Panc1 (cell line): ENCODE results near the gene SPRYD3. TPM values are rescaled to one million over a fixed set of nuclear protein-coding genes. Genes with fewer than 3 reads are reported as not detected.

Experiments used
- ATAC-seq: fragments of 200-7000 bp; cut with Tn5 transposase; 2 replicates; pipeline ENCODE4 v1.9.1; 2020; ENCODE audit warnings: mild to moderate bottlenecking, moderate library complexity
- BruUV-seq: library from RNA; stranded (reverse); fragments of 400-500 nt; replicated peaks from 2 replicates; lab custom pipeline; 2021; lab: Mats Ljungman, UMichigan
- CTCF ChIA-PET: fragments of 300-600 bp; sonication (Branson Sonifier 250); formaldehyde crosslinking; loops from one replicate; lab custom pipeline; 2022; ENCODE audit warnings: antibody characterized with exemption; lab: Charles Lee
- POLR2A ChIA-PET: fragments of 300-600 bp; sonication (Branson Sonifier 250); formaldehyde crosslinking; loops from one replicate; lab custom pipeline; 2022; ENCODE audit warnings: antibody characterized with exemption; lab: Charles Lee
- DNase-seq: peaks from one replicate; pipeline ENCODE4 v3.0.0-alpha.2; 2010; ENCODE audit warnings: low read depth, low spot score
- H3K27ac ChIP-seq: 2 replicates; pipeline ENCODE4 v1.5.1; 2011; ENCODE audit warnings: mild to moderate bottlenecking, low read length, inconsistent platforms
- H3K27me3 ChIP-seq: fragments of 200-500 bp; sonication (Bioruptor generic); 2 replicates; pipeline ENCODE4 v1.6.0; 2014; ENCODE audit warnings: low read length, inconsistent platforms; ENCODE audit not compliant: control insufficient read depth, insufficient read depth
- H3K36me3 ChIP-seq: fragments of 200-500 bp; sonication (Bioruptor generic); 2 replicates; pipeline ENCODE4 v1.5.1; 2014; ENCODE audit warnings: inconsistent platforms, mild to moderate bottlenecking, low read length, moderate library complexity; ENCODE audit not compliant: control insufficient read depth, insufficient read depth
- H3K4me1 ChIP-seq: 2 replicates; pipeline ENCODE4 v1.5.1; 2011; ENCODE audit warnings: inconsistent platforms, mild to moderate bottlenecking, low read length, moderate library complexity; ENCODE audit not compliant: control insufficient read depth, insufficient read depth
- H3K4me3 ChIP-seq, 2 experiments: 2 replicates each; pipeline ENCODE4 v1.5.1; 2011 to 2012; ENCODE audit warnings: low read depth in 2 of 2, low read length in 2 of 2, mild to moderate bottlenecking in 2 of 2, inconsistent platforms in 1 of 2, moderate library complexity in 1 of 2
- H3K9me3 ChIP-seq: fragments of 200-500 bp; sonication (Bioruptor generic); 2 replicates; pipeline ENCODE4 v1.5.1; 2014; ENCODE audit warnings: low read depth, mild to moderate bottlenecking, inconsistent platforms, low read length, moderate library complexity; ENCODE audit not compliant: control insufficient read depth, insufficient read depth
- CTCF ChIP-seq: fragments of 450-650 bp; IDR thresholded peaks from 2 replicates; pipeline ENCODE4 v1.5.1; 2017; ENCODE audit warnings: mild to moderate bottlenecking
- POLR2AphosphoS5 ChIP-seq: IDR thresholded peaks from 2 replicates; pipeline ENCODE4 v1.6.1; 2012; ENCODE audit warnings: mild to moderate bottlenecking, low read depth, low read length, moderate library complexity
- REST ChIP-seq, 2 experiments: IDR thresholded peaks; 2 replicates each; pipeline ENCODE4 v1.6.1; 2011 to 2012; ENCODE audit warnings: low read depth in 2 of 2, control low read depth in 1 of 2, low read length in 1 of 2, mild to moderate bottlenecking in 1 of 2, moderate library complexity in 1 of 2; ENCODE audit not compliant: insufficient read depth in 1 of 2
- SIN3A ChIP-seq: IDR thresholded peaks from 2 replicates; pipeline ENCODE4 v1.6.1; 2012; ENCODE audit warnings: low read depth, mild to moderate bottlenecking, low read length, moderate library complexity, borderline replicate concordance; ENCODE audit not compliant: insufficient read depth
- TCF7L2 ChIP-seq: IDR thresholded peaks from 2 replicates; pipeline ENCODE4 v1.6.1; 2011; ENCODE audit warnings: mild to moderate bottlenecking, low read depth, low read length, inconsistent platforms
- in situ Hi-C: cut with HindIII; loops from 2 replicates; pipeline ENCODE4 v1.10.0; 2016; ENCODE audit warnings: low sequenced_read_pairs, low pct_unique_long_range_greater_than_20kb
- intact Hi-C: fragments of 100-400 bp; cut with micrococcal nuclease; formaldehyde crosslinking; loops from one replicate; pipeline ENCODE4 v1.10.0; 2022; ENCODE audit not compliant: unreplicated experiment
- total RNA-seq: library from RNA; stranded (reverse); gene quantifications from one replicate; pipeline ENCODE4 v1.2.1, GENCODE V29; 2021; ENCODE audit not compliant: unreplicated experiment

Gene SPRYD3
- total RNA-seq, 1 experiment from 2014 or later = 25.0 TPM

GRCh38 chr12:53105712-53106439 lies 26.7 kb upstream of the SPRYD3 start:
- in situ Hi-C loops (no loop called here), intact Hi-C loops (no loop called here)
- ATAC-seq (no peak), DNase-seq (no peak)
- peaks cover 3% of the 10 kb centered on the region; the same call in 1 of the 2 replicates for H3K9me3 ChIP-seq
- ChIA-PET POLR2A (no interaction called here), CTCF (no interaction called here)
- H3K27me3 ChIP-seq = no peaks in the 10 kb centered on the region
- no peak overlapping the region for H3K27ac ChIP-seq
- no peaks in the 10 kb centered on the region for H3K36me3 ChIP-seq
- no peaks in the 10 kb centered on the region for H3K4me1 ChIP-seq
- no peak for TF ChIP-seq REST (IDR thresholded peaks at IDR 0.05; ENCODE audit: insufficient read depth in 1 of 2, low read depth in 2 of 2, low read length in 1 of 2)
- TF ChIP-seq POLR2AphosphoS5 = no peak
- TF ChIP-seq TCF7L2 = no peak
- no peak for TF ChIP-seq SIN3A
- TF ChIP-seq CTCF = no peak
- no TSS peak for BruUV-seq
- H3K4me3 ChIP-seq = no peak overlapping the region

GRCh38 chr12:53105256-53105655 lies 26.1 kb upstream of the SPRYD3 start:
- H3K36me3 ChIP-seq = no peaks in the 10 kb centered on the region
- H3K27me3 ChIP-seq = no peaks in the 10 kb centered on the region
- DNase-seq (no peak), ATAC-seq (no peak)
- H3K4me1 ChIP-seq = no peaks in the 10 kb centered on the region
- no peak overlapping the region for H3K4me3 ChIP-seq
- no peak overlapping the region for H3K27ac ChIP-seq
- TF ChIP-seq SIN3A = no peak
- no peak for TF ChIP-seq REST (IDR thresholded peaks at IDR 0.05; ENCODE audit: insufficient read depth in 1 of 2, low read depth in 2 of 2, low read length in 1 of 2)
- TF ChIP-seq POLR2AphosphoS5 = no peak
- TF ChIP-seq CTCF = no peak
- TF ChIP-seq TCF7L2 = no peak
- H3K9me3 ChIP-seq = peaks cover 3% of the 10 kb centered on the region; the same call in 1 of the 2 replicates
- POLR2A ChIA-PET = interaction anchor here (0.6 kb wide), 1 partner anchor 10 kb away, joined by 14 read pairs; no protein-coding TSS in a partner anchor
- in situ Hi-C loops (no loop called here), intact Hi-C loops (no loop called here)
- CTCF ChIA-PET = no interaction called here
- BruUV-seq = no TSS peak
